Progenitor cell of endocrine pancreas (in vitro differentiated cells): ENCODE results near the gene CTAGE1. TPM values are rescaled to one million over a fixed set of nuclear protein-coding genes. Genes with fewer than 3 reads are reported as not detected.

Experiments
- DNase-seq: peaks from one replicate; pipeline ENCODE4 v3.0.0; 2021; ENCODE audit warnings: low spot score; ENCODE audit not compliant: unreplicated experiment
- H3K27ac Mint-ChIP-seq: 2 replicates; pipeline ENCODE4 v1.8.0; 2021; ENCODE audit warnings: mild to moderate bottlenecking, moderate library complexity, mixed read lengths
- H3K27me3 Mint-ChIP-seq: 2 replicates; pipeline ENCODE4 v1.8.0; 2021; ENCODE audit warnings: mixed read lengths
- H3K36me3 Mint-ChIP-seq: 2 replicates; pipeline ENCODE4 v1.8.0; 2022; ENCODE audit warnings: mixed read lengths; ENCODE audit not compliant: insufficient read depth
- H3K4me1 Mint-ChIP-seq: 2 replicates; pipeline ENCODE4 v1.8.0; 2021; ENCODE audit warnings: low read depth, mixed read lengths
- H3K4me3 Mint-ChIP-seq: 2 replicates; pipeline ENCODE4 v1.8.0; 2021; ENCODE audit warnings: low read depth, mild to moderate bottlenecking, moderate library complexity, mixed read lengths
- H3K9me3 Mint-ChIP-seq: 2 replicates; pipeline ENCODE4 v1.8.0; 2021; ENCODE audit warnings: low read depth, mixed read lengths
- total RNA-seq: library from RNA; stranded (reverse); gene quantifications from 2 replicates; pipeline ENCODE4 v1.2.1, GENCODE V29; 2021
- TF ChIP-seq, protein P1 (sequence below): fragments of 200-600 bp; sonication (generic); IDR thresholded peaks from one replicate; pipeline ENCODE4 v1.5.0; 2021; ENCODE audit warnings: antibody characterized with exemption, mild to moderate bottlenecking; ENCODE audit not compliant: unreplicated experiment

Gene CTAGE1
- total RNA-seq, 1 donor from 2014 or later = not detected

DNA sequence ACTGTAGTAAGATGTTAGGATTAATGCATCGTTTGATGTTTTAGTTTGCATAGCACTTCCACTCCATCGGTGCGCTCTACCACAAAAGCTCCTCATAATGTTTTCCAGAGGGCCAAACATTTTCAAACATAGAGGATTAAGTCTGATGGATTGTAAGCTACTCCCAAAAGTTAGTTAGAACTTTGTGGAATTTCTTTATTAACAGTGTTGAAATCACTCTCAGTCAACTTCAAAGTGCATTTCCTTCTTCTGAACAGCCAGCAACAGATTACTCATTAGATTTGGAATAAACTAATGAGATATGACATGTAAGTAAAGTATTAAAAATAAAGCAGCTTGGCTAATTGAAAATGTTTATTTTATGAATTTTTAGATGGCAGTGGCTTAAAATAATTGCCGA, 30.1 kb upstream of the CTAGE1 start:
- peaks cover 2% of the 10 kb centered on the region for H3K4me1 Mint-ChIP-seq
- TF ChIP-seq, protein P1, sequence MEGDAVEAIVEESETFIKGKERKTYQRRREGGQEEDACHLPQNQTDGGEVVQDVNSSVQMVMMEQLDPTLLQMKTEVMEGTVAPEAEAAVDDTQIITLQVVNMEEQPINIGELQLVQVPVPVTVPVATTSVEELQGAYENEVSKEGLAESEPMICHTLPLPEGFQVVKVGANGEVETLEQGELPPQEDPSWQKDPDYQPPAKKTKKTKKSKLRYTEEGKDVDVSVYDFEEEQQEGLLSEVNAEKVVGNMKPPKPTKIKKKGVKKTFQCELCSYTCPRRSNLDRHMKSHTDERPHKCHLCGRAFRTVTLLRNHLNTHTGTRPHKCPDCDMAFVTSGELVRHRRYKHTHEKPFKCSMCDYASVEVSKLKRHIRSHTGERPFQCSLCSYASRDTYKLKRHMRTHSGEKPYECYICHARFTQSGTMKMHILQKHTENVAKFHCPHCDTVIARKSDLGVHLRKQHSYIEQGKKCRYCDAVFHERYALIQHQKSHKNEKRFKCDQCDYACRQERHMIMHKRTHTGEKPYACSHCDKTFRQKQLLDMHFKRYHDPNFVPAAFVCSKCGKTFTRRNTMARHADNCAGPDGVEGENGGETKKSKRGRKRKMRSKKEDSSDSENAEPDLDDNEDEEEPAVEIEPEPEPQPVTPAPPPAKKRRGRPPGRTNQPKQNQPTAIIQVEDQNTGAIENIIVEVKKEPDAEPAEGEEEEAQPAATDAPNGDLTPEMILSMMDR = no peak
- H3K4me3 Mint-ChIP-seq = no peak overlapping the region

DNA sequence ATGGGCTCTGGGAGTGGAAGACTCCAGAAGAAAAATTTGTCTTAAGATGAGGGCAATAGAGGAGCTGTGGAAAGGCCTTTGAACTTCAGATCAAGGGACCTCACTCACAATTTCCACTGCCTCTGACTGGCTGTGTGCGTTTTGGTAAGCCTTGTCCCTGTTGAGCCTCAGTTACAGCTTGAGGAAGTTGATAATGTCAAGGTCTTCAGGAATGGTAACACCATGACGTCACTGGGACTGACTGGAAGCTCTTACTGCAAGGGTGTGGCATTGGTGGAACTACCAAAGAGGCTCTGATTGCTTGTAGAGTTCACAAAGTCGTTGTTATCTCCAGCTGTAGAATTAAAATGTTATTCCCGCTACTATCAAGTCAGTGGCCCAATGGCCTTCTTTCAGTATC, 29.2 kb upstream of the CTAGE1 start:
- Mint-ChIP-seq H3K27me3 (no peaks in the 10 kb centered on the region), H3K27ac (no peak overlapping the region)
- TF ChIP-seq, protein P1 = no peak

More for the DNA sequence above, 30.1 kb upstream of the CTAGE1 start:
- Mint-ChIP-seq H3K27me3 (no peaks in the 10 kb centered on the region), H3K36me3 (peaks cover 5% of the 10 kb centered on the region), H3K27ac (no peak overlapping the region), H3K9me3 (peaks cover 13% of the 10 kb centered on the region)
- no peak for DNase-seq

DNA sequence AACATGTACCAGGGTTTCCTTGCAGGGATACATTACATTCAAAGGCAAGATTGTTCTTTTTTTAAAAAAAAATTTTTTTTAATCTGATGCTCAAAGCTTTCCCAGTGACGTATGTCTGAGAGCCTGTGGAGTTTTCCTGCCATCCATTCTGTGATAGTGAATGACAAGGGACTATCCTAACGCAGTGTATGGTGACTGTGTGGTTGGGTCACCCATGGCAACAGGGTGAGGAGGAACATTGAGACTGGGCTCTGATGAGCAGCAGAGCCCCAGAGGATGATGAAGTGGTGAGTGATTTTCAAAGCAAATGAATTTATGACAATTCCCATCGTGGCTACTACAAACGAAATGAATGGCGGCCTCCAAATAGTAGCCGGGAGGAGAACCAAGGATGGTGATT, 28.6 kb upstream of the CTAGE1 start:
- no peak overlapping the region for H3K27ac Mint-ChIP-seq
- peaks cover 5% of the 10 kb centered on the region for H3K36me3 Mint-ChIP-seq
- H3K27me3 Mint-ChIP-seq = no peaks in the 10 kb centered on the region
- no peak overlapping the region for H3K4me3 Mint-ChIP-seq
- peaks cover 13% of the 10 kb centered on the region for H3K9me3 Mint-ChIP-seq
- TF ChIP-seq, protein P1 = no peak
- no peak for DNase-seq
- H3K4me1 Mint-ChIP-seq = no peaks in the 10 kb centered on the region

More for the DNA sequence above, 29.2 kb upstream of the CTAGE1 start:
- peaks cover 5% of the 10 kb centered on the region for H3K36me3 Mint-ChIP-seq
- peaks cover 13% of the 10 kb centered on the region for H3K9me3 Mint-ChIP-seq
- DNase-seq = no peak
- H3K4me1 Mint-ChIP-seq = no peaks in the 10 kb centered on the region
- H3K4me3 Mint-ChIP-seq = no peak overlapping the region

DNA sequence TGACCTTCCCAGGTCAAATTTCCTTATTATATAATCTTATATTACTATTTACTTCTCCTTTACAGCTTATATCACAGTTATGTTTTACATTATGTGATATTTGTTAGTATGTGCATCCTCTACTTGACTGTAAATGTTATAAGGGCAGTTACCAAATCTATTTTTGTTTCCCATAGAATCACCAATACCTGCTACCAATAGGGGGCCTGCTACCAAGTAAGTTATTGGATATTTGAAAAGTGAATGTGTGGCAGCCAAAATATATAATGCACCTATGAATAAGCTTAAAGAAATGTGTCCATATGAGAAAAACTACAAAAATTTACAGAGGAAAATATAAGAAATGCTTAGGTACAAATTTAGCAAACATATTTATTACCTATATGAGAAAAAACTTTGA, 23.9 kb upstream of the CTAGE1 start:
- no peak overlapping the region for H3K4me3 Mint-ChIP-seq
- no peak overlapping the region for H3K27ac Mint-ChIP-seq
- H3K27me3 Mint-ChIP-seq = no peaks in the 10 kb centered on the region
- TF ChIP-seq, protein P1 = no peak
- H3K9me3 Mint-ChIP-seq = no peaks in the 10 kb centered on the region
- no peaks in the 10 kb centered on the region for H3K36me3 Mint-ChIP-seq
- no peak for DNase-seq
- H3K4me1 Mint-ChIP-seq = peaks cover 2% of the 10 kb centered on the region

DNA sequence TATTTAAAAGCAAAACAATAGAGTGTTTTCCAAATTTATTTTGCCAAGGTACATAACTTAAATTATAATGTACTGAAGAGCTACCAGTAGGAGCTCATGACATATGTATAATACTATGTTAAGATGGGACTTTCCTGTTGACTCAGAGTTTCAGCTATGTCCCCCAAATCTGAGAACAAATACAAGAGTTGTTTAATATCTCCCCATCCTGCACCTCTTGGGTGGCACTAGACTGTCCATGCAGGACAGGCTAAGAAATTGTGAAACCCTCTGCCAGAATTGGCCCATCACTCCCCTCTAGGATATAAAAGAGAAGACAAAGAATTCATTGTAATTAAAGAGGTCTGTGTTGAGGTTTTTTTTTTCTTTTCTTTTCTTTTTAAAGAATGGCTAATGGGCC, 21.7 kb upstream of the CTAGE1 start:
- peaks cover 7% of the 10 kb centered on the region for H3K4me1 Mint-ChIP-seq
- H3K4me3 Mint-ChIP-seq = no peak overlapping the region
- no peaks in the 10 kb centered on the region for H3K36me3 Mint-ChIP-seq
- no peaks in the 10 kb centered on the region for H3K9me3 Mint-ChIP-seq
- TF ChIP-seq, protein P1 = no peak
- DNase-seq = no peak
- H3K27ac Mint-ChIP-seq = no peak overlapping the region
- no peaks in the 10 kb centered on the region for H3K27me3 Mint-ChIP-seq
